Tibial artery (tissue), 4 donors: ENCODE data around the gene ST8SIA2.

Experiments used
- DNase-seq, 2 donors: peaks; one replicate each; pipeline ENCODE4 v3.0.0-alpha.2; 2019
- H3K27ac ChIP-seq, 2 donors: fragments of 200-600 bp; sonication (generic) in 1 of 2; 1 replicate in 1 of 2; 2 replicates in 1 of 2; pipeline ENCODE4 v1.5.1; 2018 to 2019; ENCODE audit warnings: mild to moderate bottlenecking in 1 of 2
- H3K27me3 ChIP-seq, 2 donors: fragments of 200-600 bp; sonication (generic) in 1 of 2; one replicate each; pipeline versions ENCODE4 v1.5.1 to v1.6.0; 2016 to 2019
- H3K36me3 ChIP-seq, 3 donors: fragments of 200-600 bp; sonication (generic) in 2 of 3; one replicate each; pipeline ENCODE4 v1.5.1; 2016 to 2019; ENCODE audit warnings: mild to moderate bottlenecking in 2 of 3
- H3K4me1 ChIP-seq, 4 donors: fragments of 200-600 bp; sonication (generic) in 2 of 4; 1 replicate in 3 of 4; 2 replicates in 1 of 4; pipeline ENCODE4 v1.5.1; 2016 to 2019
- H3K4me3 ChIP-seq, 2 donors: fragments of 200-600 bp; sonication (generic) in 1 of 2; 1 replicate in 1 of 2; 2 replicates in 1 of 2; pipeline ENCODE4 v1.5.1; 2018 to 2019; ENCODE audit warnings: mild to moderate bottlenecking in 2 of 2
- H3K9me3 ChIP-seq, 3 donors: fragments of 200-600 bp; sonication (generic) in 1 of 3; one replicate each; pipeline ENCODE4 v1.5.1; 2016 to 2019
- CTCF ChIP-seq, 2 experiments: fragments of 200-600 bp in 1 of 2; fragments of 450-650 bp in 1 of 2; IDR thresholded peaks; one replicate each; pipeline ENCODE4 v1.5.1; 2017 to 2019; ENCODE audit warnings: antibody characterized with exemption in 2 of 2, mild to moderate bottlenecking in 1 of 2, moderate library complexity in 1 of 2
- intact Hi-C: fragments of 100-400 bp; cut with DNase I; formaldehyde crosslinking; loops from one replicate; pipeline ENCODE4 v1.15.0; 2023; ENCODE audit warnings: low total_unique reads

ST8SIA2 gene

GRCh38 chr15:92415639-92416297, 22.1 kb downstream of the ST8SIA2 start:
- no peak for TF ChIP-seq CTCF (IDR thresholded peaks at IDR 0.05)
- no peaks in the 10 kb centered on the region for H3K9me3 ChIP-seq
- intact Hi-C loops, result no loop called here

GRCh38 chr15:92416557-92416956, 22.9 kb downstream of the ST8SIA2 start:
- intact Hi-C loops, result no loop called here
- no peak overlapping the region for H3K27ac ChIP-seq
- peaks cover 0 to 13% of the 10 kb centered on the region in 2 donors for H3K27me3 ChIP-seq
- TF ChIP-seq CTCF (IDR thresholded peaks at IDR 0.05), result no peak
- no peaks in the 10 kb centered on the region for H3K4me1 ChIP-seq
- H3K4me3 ChIP-seq, result no peak overlapping the region
- DNase-seq, result no peak
- no peaks in the 10 kb centered on the region for H3K36me3 ChIP-seq
- H3K9me3 ChIP-seq, result no peaks in the 10 kb centered on the region

More at GRCh38 chr15:92415639-92416297, 22.1 kb downstream of the ST8SIA2 start:
- Histone ChIP-seq H3K4me3 (no peak overlapping the region), H3K4me1 (no peaks in the 10 kb centered on the region), H3K27me3 (peaks cover 0 to 13% of the 10 kb centered on the region in 2 donors), H3K36me3 (no peaks in the 10 kb centered on the region), H3K27ac (no peak overlapping the region)
- no peak for DNase-seq

GRCh38 chr15:92417716-92418115, 24.0 kb downstream of the ST8SIA2 start:
- DNase-seq, result no peak
- Histone ChIP-seq H3K36me3 (no peaks in the 10 kb centered on the region), H3K4me3 (no peak overlapping the region), H3K4me1 (no peaks in the 10 kb centered on the region), H3K27me3 (peaks cover 0 to 13% of the 10 kb centered on the region in 2 donors), H3K9me3 (no peaks in the 10 kb centered on the region), H3K27ac (no peak overlapping the region)
- no peak for TF ChIP-seq CTCF (IDR thresholded peaks at IDR 0.05)
- intact Hi-C loops, result no loop called here

- H3K4me3 ChIP-seq, result no peak overlapping the region
- no peak overlapping the region for H3K27ac ChIP-seq
- no peaks in the 10 kb centered on the region for H3K36me3 ChIP-seq
- no peaks in the 10 kb centered on the region for H3K9me3 ChIP-seq
- intact Hi-C loops, result no loop called here
- H3K27me3 ChIP-seq, result peaks cover 0 to 13% of the 10 kb centered on the region in 2 donors
- DNase-seq, result no peak
- no peak for TF ChIP-seq CTCF (IDR thresholded peaks at IDR 0.05)
- H3K4me1 ChIP-seq, result no peaks in the 10 kb centered on the region
Measured at GRCh38 chr15:92418864-92419263, 25.2 kb downstream of the ST8SIA2 start.

- intact Hi-C loops, result no loop called here
- DNase-seq, result no peak
- no peaks in the 10 kb centered on the region for H3K9me3 ChIP-seq
- TF ChIP-seq CTCF (IDR thresholded peaks at IDR 0.05), result no peak
- peaks cover 0 to 9% of the 10 kb centered on the region in 2 donors for H3K27me3 ChIP-seq
- H3K27ac ChIP-seq, result no peak overlapping the region
- no peak overlapping the region for H3K4me3 ChIP-seq
- H3K36me3 ChIP-seq, result no peaks in the 10 kb centered on the region
- H3K4me1 ChIP-seq, result no peaks in the 10 kb centered on the region
Measured at GRCh38 chr15:92421976-92422375, 28.3 kb downstream of the ST8SIA2 start.
